HG02642 (cell line): Measurements from ENCODE around the gene COL5A1.

ENCODE experiments used
- ATAC-seq: cut with Tn5 transposase; IDR thresholded peaks from one replicate; pipeline ENCODE4 v1.9.1; 2021; ENCODE audit warnings: mild to moderate bottlenecking; ENCODE audit not compliant: unreplicated experiment, poor library complexity

Gene COL5A1

DNA sequence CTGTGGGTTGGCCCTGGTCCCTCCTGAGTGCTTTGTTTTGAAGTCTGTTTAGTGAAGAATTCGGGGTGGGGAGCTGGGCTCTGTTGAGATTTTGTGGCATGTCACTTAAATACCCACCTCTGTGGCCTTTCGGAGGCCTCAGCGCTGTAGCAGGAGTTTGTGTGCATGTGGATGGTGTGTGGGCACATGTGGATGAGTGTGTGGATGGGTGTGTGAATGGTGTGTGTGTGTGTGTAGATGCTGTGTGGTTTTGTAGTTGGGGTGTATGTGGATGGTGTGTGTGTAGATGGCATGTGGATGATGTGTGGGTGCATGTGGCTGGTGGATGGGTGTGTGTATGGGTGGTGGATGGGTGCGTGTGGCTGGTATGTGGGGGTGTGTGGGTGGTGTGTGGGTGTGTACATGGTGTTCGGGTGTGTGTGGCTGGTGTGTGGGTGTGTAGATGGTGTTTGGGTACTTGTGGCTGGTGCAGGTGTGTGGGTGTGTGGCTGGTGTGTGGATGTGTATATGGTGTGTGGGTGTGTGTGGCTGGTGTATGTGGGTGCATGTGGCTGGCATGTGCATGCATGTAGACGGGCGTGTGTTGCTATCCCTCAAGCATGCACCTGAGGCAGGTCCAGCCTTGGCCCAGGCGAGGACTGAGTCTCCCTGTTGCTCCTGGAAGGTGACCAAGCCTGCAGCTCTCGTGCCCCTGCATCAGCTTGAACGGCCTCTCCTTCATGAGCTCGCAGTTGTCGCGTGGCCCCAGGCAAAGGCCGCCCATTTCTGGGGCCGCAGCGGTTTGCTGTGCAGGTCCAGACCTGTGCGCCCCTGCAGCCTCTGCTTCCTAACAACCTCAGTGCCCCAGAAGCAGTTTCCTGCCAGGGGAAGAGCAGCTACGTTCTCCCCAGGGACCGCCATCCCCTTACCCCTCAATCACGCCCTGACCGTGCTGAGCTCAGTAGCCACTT, 185.0 kb downstream of the COL5A1 start:
- no peak for ATAC-seq

DNA sequence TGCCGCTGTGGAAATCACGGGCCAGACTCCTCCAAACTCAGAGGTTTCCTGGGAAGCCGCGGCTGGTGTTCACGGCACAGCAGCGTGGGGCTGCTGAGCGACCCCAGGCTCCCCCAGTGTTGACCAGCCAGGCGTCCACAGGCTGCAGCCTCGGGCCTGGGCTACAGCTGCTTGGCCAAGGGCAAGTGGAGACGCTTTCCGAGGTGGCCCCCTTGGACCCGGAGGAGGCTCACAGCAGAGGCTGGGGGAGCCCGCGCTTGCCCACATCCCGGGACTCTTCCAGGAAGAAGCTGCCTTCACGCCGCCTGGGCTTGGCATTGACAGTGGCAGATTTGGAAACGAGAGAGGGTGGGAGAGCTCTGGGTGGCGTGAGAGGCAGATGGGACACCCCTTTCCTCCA, 186.0 kb downstream of the COL5A1 start:
- no peak for ATAC-seq

DNA sequence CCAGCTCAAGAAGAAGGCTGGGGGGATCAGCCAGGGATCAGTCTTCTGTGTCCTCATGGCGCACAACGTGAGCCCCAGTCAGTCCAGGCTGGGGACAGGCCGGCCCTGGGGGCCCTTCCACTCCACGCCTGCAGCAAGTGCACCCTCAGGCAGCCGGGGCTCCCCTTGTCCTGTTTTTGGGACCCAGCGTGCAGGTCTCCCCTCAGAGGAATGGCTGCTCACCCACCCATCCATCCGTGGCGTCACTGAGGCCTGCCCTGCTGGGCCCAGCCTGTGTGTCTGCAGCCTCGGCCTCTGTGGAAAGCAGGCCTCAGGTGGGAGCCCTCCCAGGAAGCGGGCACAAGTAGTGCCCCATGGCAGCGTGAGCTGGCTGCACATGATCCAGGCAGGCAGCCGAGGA, 186.4 kb downstream of the COL5A1 start:
- ATAC-seq = no peak

DNA sequence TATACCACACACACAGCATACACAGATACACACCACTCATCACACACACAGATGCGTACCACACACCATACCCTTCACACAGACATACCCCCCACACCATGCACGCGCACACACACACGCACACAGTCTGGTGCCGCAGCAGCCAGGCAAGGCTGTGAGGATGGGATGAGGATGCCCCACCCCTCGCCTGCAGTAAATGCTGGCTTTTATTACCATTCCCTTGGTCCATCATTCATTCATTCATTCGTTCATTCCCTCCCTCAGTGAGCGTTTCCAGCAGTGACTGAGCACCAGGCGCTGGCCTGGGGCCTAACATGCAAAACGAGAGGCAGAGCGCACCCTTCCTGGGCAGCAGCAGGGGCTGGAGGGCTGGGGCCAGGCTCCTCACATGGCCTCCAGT, 187.3 kb downstream of the COL5A1 start:
- no peak for ATAC-seq

DNA sequence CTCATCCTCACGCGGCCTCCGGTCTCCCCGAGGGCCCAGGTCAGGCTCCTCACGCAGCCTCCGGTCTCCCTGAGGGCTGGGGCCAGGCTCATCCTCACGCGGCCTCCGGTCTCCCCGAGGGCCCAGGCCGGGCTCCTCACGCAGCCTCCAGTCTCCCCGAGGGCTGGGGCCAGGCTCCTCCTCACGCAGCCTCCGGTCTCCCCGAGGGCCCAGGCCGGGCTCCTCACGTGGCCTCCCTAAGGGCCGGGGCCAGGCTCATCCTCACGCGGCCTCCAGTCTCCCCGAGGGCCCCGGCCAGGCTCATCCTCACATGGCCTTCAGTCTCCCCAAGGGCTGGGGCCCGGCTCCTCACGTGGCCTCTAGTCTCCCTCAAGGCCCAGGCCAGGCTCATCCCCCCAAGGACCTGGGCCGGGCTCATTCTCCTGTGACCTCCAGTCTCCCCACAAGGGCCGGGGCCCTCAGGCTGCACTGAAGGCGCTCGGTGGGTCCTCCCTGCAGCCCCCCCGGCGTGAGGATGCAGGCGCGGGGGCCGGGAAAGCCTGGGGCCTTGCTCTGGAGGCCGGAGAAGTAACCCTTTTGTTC, 187.8 kb downstream of the COL5A1 start:
- no peak for ATAC-seq

DNA sequence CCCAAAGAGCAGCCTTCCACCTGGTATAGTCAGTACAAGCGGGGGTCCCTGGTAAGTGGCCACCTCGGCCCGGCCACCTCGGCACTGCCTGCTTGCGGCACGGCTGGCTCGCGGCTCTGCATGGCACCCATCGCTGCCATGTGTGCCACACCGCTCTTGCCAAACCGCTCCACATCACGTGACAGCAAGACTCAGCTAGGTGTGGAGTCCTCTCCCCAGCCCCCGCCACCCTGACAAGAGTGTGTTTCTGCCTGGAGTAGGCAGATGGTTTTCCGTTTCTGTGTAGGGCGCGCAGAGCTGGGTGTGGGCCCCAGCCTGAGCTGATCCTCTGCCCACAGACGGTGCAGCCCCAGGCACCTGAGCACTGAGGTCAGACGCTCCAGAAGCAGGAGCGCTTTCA, 188.5 kb downstream of the COL5A1 start:
- ATAC-seq = no peak

DNA sequence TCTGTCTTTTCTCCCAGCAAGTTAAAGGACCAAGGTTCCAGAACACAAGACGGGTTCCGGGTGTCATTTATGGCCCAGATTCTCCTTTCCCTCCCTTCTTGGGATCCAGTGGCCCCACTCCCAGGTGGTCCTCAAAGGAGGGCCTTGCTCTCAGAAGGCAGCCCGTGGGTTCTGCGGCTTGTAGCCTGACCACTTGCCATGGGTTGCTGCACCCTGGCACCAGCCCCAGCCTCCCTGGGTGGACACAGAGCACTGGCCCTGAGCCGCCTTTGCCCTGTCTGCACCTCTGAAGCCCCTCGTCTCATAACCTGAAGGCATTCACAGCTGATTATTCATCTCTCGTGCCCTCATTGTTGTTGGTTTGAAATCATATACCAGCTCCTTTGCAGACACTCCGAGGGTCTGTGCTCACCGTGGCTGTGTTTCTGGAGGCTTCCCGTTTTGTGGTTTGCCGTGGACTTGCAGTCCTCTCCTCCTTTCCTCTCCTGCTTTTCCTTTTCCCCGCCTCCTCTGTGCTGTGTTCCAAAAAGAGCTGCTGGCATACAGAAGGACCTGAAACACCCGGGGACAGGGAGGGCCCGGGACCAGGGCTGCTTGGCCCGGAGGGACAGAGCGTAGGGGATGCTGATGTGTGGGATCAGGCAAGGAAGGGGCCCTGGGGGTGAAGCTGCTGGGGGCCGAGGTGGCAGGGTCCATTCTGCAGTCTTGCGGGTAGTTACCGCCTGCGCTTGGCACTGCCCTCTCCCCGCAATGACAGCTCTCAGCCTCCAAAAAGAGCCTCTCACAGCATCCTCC, 189.5 kb downstream of the COL5A1 start:
- no peak for ATAC-seq

DNA sequence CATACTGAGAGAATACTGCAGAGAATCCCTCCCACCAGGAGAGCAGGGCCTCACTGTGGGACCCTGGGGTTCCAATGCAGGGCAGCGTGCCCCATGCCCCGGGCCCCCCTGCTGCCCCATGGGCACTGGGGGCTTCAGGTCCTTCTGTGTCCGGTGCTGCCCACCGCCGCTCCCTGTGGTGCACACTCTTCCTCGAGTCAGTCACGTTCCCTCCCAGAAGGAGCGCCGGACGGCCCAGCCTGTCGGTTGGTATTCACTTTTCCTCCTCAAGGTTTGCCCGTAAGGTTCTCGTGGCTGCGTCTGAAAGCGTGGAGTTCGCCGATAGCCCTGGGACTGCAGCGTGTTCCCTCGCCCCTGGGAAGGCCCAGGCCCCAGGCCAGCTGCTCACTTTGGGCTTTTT, 190.9 kb downstream of the COL5A1 start:
- no peak for ATAC-seq

DNA sequence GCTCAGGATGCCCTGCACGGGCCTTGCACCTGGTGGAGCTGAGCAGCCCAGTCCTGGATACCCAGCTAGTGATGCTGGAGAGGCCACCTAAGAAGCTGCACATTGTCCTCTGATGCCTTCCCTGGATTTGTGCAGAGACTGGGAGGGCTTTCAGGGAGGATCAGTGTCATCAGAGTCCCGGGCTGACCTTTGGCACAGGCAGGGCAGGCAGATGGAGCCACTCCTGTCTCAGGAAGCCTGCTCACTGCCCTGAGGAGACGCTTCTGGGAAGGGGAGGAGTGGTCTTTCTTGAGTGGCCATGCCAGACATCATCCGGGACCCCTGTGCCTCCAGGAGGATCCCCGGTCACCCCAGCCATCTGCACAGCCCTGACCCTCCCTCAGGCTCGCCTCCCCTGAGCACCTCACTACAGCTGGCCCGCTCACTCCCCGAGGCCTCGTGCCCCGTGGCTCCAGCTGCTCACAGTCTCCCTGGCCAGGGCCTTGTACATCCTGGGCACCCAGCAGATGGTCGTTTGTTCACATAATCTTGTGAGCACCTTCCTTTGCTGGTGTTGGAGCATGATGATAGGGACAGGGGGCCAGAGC, 191.8 kb downstream of the COL5A1 start:
- no peak for ATAC-seq

DNA sequence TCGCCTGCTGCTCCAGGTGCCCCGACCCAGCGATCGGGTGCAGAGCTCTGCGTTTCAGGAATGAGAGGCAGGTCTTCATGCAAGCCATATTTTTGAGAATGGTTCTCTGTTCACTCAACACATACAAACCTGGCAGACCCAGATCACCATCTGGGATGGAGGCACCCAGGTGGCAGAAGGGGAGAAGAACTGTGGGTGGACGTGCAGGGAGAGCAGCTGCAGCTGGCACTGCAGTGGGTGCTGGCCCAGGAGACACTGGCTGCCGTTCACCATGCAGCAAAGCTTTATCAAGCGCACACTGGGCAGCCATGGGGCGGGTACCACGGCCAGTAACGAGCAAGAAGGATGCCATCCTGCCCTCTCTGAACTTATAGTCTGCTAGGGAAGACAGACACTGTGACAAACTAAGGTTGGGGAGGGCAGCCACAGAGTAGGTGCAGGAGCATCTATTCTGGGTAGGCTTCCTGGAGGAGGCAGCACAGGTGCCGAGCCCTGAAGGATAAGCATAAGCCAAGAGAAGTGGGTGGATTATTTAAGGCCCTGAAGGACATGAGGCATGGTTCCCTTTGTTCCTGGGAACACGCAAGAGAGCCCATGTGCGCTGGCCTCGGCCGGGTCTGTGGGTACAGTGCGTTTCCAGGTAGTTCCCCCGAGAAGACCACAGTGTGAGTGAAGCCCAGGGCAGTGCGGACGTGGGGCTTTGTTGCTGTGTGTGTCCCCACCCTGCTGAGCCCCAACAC, 192.8 kb downstream of the COL5A1 start:
- ATAC-seq = no peak

DNA sequence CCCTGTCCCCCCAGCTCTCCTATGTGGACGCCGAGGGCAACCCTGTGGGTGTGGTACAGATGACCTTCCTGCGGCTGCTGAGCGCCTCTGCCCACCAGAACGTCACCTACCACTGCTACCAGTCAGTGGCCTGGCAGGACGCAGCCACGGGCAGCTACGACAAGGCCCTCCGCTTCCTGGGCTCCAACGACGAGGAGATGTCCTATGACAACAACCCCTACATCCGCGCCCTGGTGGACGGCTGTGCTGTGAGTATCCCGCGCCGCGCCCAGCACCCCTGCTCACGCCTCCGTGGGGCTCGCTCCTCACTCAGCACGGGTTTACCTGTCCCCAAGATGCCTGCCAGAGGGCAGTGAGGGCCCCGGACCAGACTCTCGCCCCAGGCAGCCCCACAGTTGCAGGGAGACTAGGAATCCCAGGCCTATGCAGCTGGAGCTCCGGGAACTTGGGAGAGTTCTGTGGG, 193.4 kb downstream of the COL5A1 start:
- no peak for ATAC-seq

DNA sequence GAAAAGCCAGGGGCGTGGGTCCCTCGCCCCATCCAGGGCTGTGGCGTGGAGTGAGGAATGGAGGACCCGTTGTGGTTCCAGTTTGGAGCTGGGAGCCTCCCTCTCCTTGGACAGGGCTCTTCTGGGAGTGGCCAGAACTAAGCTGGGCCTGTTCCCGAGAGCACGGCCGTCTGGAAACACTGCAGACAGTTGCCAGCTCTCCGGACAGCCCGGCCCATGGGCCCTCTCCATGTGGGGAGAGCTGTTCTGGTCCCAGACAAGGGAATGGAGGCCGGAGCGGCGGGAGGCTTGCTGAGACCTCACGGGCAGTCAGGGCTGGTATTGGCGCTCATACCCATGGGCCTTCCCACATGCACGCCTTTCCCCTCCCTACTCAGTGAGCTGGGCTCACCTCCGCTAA, 193.8 kb downstream of the COL5A1 start:
- no peak for ATAC-seq

DNA sequence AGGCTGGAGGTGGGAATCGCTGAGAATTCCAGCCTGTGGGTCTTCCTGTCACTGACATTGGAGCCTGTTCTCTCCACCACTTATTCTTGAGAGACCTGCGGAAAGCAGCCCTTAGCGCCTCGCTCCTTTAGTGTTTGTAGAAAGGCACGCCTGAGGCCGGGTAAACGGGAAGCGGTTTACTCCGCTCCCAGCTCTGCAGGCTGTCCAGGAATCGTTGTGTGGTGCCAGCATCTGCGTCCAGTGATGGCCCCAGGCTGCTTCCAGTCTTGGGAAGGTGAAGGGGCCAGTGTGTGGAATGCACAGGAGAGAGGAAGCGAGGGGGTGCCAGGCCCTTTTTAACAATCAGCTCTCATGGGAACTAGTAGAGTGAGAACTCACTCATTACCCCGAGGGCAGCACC, 194.4 kb downstream of the COL5A1 start:
- ATAC-seq = no peak

DNA sequence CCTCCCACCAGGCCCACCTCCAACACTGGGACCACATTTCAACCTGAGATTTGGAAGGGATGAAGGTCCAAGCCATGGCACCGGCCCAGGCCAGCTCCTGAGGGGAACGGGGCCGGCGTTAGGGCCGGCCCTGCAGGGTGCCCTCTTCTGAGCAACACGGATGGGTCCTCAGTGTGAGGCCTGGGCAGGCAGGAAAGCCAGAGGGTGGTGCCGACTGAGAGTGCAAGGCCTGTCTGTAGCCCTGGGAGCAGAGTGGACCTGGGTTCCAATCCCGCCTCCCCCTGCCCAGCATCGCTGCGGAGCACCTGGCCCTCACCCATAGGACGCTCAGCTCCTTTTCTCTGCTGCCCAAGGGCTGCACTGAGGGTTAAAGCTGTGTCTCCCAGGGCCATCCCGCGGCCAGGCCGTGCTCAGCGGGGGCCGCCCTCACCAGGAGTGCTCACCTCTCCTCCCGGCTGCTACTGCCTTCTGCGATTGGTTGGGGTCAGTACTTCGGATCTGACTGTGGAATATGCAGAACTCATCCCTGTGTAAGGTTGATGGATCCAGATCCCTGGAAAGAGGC, 194.9 kb downstream of the COL5A1 start:
- no peak for ATAC-seq

DNA sequence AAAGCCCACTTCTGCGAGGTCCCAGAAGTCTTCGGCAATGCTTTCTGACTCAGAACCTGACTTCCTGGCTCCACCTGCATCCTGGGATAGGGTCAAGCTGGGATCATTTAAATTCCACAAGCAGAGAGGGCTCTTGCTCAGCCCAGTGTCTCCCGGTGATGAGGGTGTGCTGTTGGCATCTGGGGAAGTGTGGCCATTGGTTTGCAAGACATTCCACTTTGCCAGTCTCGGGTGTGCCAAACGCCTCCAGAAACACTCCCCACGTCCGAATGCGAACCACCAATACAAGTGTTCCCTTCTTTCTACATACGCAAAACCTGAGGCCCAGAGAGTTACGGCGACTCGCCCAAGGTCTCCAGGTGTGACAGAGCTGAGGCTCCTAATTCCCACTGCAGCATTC, 195.9 kb downstream of the COL5A1 start:
- no peak for ATAC-seq

DNA sequence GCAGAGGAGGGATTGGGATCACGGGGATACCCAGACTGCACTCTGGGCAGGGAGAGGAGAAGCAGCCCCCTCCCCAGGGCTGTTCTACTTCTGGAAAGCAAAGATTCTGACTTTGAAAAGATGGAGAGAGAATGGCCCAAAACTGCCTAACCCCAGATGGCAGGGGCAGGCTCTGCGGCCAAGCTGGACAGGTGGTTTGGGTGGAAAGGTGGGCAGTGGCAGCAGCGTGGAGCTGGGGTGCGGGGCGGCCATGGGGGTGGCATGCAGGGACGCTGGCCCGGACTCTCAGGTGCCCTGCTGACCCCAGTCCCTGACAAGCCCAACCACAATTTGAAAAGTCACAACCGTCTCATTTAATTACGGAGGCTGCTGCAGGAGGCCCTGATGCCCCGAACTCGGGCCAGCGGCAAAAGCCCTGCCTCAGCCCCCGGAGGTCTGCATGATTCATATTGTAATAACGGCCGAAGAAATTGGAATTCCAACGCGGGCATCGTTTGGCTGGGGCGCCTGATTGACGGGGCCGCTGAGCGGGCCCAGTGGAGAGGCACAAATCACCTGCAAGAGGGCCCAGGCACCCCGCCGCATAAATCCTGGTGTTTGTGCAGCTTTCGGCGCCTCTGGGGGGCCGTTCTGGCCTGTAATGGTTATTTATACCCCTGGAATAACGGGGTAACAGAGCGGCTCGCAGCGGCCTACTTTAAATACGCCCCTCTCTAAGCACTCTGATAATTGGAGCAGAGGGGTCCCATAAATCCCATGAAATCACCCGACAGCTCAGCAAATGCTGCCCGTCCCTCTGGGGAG, 197.2 kb downstream of the COL5A1 start:
- ATAC-seq = no peak

DNA sequence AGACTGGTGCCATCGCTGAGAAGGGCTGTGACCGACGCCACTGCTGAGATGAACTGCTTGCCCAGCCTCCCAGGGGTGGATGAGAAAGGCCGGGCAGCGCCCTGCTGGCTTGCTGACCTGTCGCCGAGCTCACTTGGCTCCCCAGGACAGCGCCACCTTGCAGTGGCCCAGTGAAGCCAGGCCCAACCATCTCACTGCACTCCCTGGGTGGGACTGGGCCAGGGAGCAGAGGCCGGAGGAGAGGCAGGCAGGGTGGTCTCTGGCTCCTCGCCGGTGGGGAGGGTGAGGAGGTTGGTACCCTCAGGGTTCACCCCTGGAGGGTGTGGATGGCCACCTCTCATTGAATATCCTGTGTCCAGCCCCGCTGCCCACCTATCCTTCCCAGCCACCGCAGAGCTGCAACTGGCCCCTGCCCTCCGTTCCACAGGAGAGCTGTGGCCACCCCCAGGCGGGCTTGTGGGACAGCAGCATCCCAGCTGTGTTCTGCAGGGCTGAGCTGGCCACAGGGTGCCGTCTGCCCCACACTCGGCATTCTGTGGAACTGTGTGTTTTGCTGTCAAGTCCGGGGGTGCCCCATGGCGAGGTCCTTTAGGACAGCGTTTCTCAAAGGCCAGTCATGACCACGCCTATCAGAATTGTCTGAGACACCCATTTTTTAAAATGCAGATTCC, 198.0 kb downstream of the COL5A1 start:
- ATAC-seq = no peak

DNA sequence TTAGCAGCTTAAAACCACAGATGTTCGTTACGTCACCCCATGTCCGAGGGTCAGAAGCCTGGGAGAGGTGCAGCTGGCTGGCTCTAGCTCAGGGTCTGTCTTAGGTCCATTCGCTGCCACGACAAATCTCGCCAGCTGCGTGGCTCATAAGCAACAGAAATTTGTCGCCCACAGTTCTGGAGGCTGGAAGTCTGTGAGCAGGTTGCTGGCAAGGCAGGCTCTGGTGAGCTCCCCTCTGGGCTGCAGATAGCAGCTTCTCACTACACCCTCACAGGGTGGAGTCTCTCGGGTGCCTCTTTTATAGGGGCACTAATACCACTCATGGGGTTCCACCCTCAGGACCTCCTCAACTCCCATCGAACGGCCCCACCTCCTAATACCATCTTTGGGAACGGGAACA, 198.9 kb downstream of the COL5A1 start:
- no peak for ATAC-seq
